C4-2B (cell line): Measurements from ENCODE around the gene FGFR3.

Experiments
- H3K27ac ChIP-seq: fragments of 450-650 bp; 2 replicates; pipeline ENCODE4 v1.5.1; 2017
- CTCF ChIP-seq: fragments of 450-650 bp; conservative IDR thresholded peaks from 2 replicates; pipeline ENCODE4 v1.5.1; 2017; ENCODE audit warnings: mild to moderate bottlenecking
- ZFX ChIP-seq: fragments of 450-650 bp; IDR thresholded peaks from 2 replicates; pipeline ENCODE4 v1.6.1; 2017

FGFR3 gene

GRCh38 chr4:1824746-1825145 lies 31.7 kb downstream of the FGFR3 start:
- TF ChIP-seq CTCF (no peak), ZFX (no peak)
- no peak overlapping the region for H3K27ac ChIP-seq

- H3K27ac ChIP-seq, result no peak overlapping the region
Measured at GRCh38 chr4:1825326-1825725, 32.2 kb downstream of the FGFR3 start.

GRCh38 chr4:1826531-1827350 lies 33.6 kb downstream of the FGFR3 start:
- no peak overlapping the region for H3K27ac ChIP-seq
- TF ChIP-seq CTCF, result no peak
- no peak for TF ChIP-seq ZFX

More at GRCh38 chr4:1825326-1825725, 32.2 kb downstream of the FGFR3 start:
- TF ChIP-seq ZFX, result no peak
- no peak for TF ChIP-seq CTCF

GRCh38 chr4:1830234-1830633 lies 37.1 kb downstream of the FGFR3 start:
- no peak overlapping the region for H3K27ac ChIP-seq

GRCh38 chr4:1830642-1831228 lies 37.6 kb downstream of the FGFR3 start:
- TF ChIP-seq CTCF, result no peak
- no peak for TF ChIP-seq ZFX
- no peak overlapping the region for H3K27ac ChIP-seq

More at GRCh38 chr4:1830234-1830633, 37.1 kb downstream of the FGFR3 start:
- TF ChIP-seq CTCF (no peak), ZFX (no peak)

- TF ChIP-seq ZFX (no peak), CTCF (no peak)
- H3K27ac ChIP-seq, result no peak overlapping the region
Measured at GRCh38 chr4:1831331-1831730, 38.2 kb downstream of the FGFR3 start.

GRCh38 chr4:1832690-1833089 lies 39.6 kb downstream of the FGFR3 start:
- no peak for TF ChIP-seq CTCF
- TF ChIP-seq ZFX, result no peak
- H3K27ac ChIP-seq, result no peak overlapping the region
